HepG2 (cell line): Measurements from ENCODE around the gene CEP68. TPM values are rescaled to one million over a fixed set of nuclear protein-coding genes. Genes with fewer than 3 reads are reported as not detected.

ENCODE experiments used
- ATAC-seq: fragments of 200-7000 bp; cut with Tn5 transposase; 3 replicates; pipeline ENCODE4 v1.9.1; 2020; ENCODE audit warnings: mild to moderate bottlenecking, moderate library complexity
- BruUV-seq: library from RNA; stranded (reverse); fragments of 400-500 nt; replicated peaks from 2 replicates; lab custom pipeline; 2021; lab: Mats Ljungman, UMichigan
- CTCF ChIA-PET: fragments of 300-600 bp; formaldehyde crosslinking; extraction: SDS; loops from one replicate; lab custom pipeline; 2021; ENCODE audit warnings: low total read pairs, inconsistent platforms, low intra/inter-chr PET ratio; lab: Yijun Ruan, JAX
- POLR2A ChIA-PET: fragments of 350-600 bp; sonication (Branson Sonifier 250); formaldehyde crosslinking; loops from one replicate; lab custom pipeline; 2020; ENCODE audit warnings: antibody characterized with exemption, inconsistent platforms; lab: Yijun Ruan, JAX
- DNase-seq: peaks from one replicate; pipeline ENCODE4 v3.0.0-alpha.2; 2015; ENCODE audit warnings: low spot score
- FAIRE-seq: peaks from 3 replicates; lab custom pipeline; 2011; peaks lifted over from hg19 to GRCh38; lab: Jason Lieb, UNC
- H2AFZ ChIP-seq: one replicate; pipeline ENCODE4 v1.6.1; 2011; ENCODE audit warnings: low read length, inconsistent platforms
- H3K27ac ChIP-seq: fragments of 300-600 bp; 3 replicates; pipeline ENCODE4 v1.8.0; 2011; ENCODE audit warnings: mixed run types, mild to moderate bottlenecking, mixed read lengths, low read length, inconsistent platforms; ENCODE audit not compliant: insufficient read depth; ENCODE audit errors: extremely low read length
- H3K27me3 ChIP-seq, 2 experiments: fragments of 200-600 bp in 1 of 2; 2 replicates in 1 of 2; 3 replicates in 1 of 2; pipeline versions ENCODE4 v1.6.0 to v1.8.0; 2011; ENCODE audit warnings: low read length in 2 of 2, mild to moderate bottlenecking in 2 of 2, moderate library complexity in 2 of 2, inconsistent platforms in 1 of 2; ENCODE audit not compliant: insufficient read depth in 2 of 2, control insufficient read depth in 1 of 2
- H3K36me3 ChIP-seq, 2 experiments: fragments of 200-600 bp in 1 of 2; replicated peaks in 1 of 2; 2 replicates in 1 of 2; 3 replicates in 1 of 2; pipeline versions ENCODE4 v1.5.1 to v1.8.0; 2011; ENCODE audit warnings: low read length in 2 of 2, inconsistent platforms in 1 of 2; ENCODE audit not compliant: insufficient read depth in 2 of 2, control insufficient read depth in 1 of 2
- H3K4me1 ChIP-seq: 2 replicates; pipeline ENCODE4 v1.5.1; 2012; ENCODE audit warnings: low read length, inconsistent platforms; ENCODE audit not compliant: insufficient read depth
- H3K4me2 ChIP-seq: 2 replicates; pipeline ENCODE4 v1.6.0; 2011; ENCODE audit warnings: low read depth, low read length, inconsistent platforms
- H3K4me3 ChIP-seq, 3 experiments: fragments of 200-600 bp in 1 of 3; sonication (generic), shearing (Covaris generic) in 1 of 3; replicated peaks in 1 of 3; 2 replicates each; pipeline ENCODE4 v1.5.1; 2011 to 2016; ENCODE audit warnings: low read length in 3 of 3, inconsistent platforms in 2 of 3, low read depth in 2 of 3, mild to moderate bottlenecking in 2 of 3, control low read depth in 1 of 3, mixed read lengths in 1 of 3; ENCODE audit not compliant: insufficient read depth in 1 of 3
- H3K79me2 ChIP-seq: one replicate; pipeline ENCODE4 v1.6.1; 2011; ENCODE audit warnings: low read length, inconsistent platforms; ENCODE audit not compliant: insufficient read depth
- H3K9ac ChIP-seq: 2 replicates; pipeline ENCODE4 v1.6.0; 2011; ENCODE audit warnings: mild to moderate bottlenecking, low read depth, low read length, inconsistent platforms; ENCODE audit not compliant: insufficient read depth
- H3K9me3 ChIP-seq: 2 replicates; pipeline ENCODE4 v1.5.1; 2012; ENCODE audit warnings: mild to moderate bottlenecking, low read length
- H4K20me1 ChIP-seq: 2 replicates; pipeline ENCODE4 v1.6.0; 2011; ENCODE audit warnings: inconsistent platforms, mild to moderate bottlenecking, low read length, moderate library complexity; ENCODE audit not compliant: insufficient read depth
- AGO1 ChIP-seq: fragments of 200-400 bp; formaldehyde crosslinking; IDR thresholded peaks from 2 replicates; pipeline ENCODE4 v1.6.1; 2017; ENCODE audit warnings: mild to moderate bottlenecking, low read depth, low read length, moderate library complexity; ENCODE audit not compliant: poor library complexity, severe bottlenecking
- ARNTL ChIP-seq: sonication (generic); formaldehyde crosslinking; IDR thresholded peaks from 2 replicates; pipeline ENCODE4 v1.4.0; 2020; ENCODE audit warnings: mild to moderate bottlenecking, missing genetic modification reagents
- BHLHE40 ChIP-seq: IDR thresholded peaks from 2 replicates; pipeline ENCODE4 v1.6.1; 2011; ENCODE audit warnings: low read length, improper control_type of control experiment
- CEBPB ChIP-seq: IDR thresholded peaks from 2 replicates; pipeline ENCODE4 v1.6.1; 2011; ENCODE audit warnings: low read depth, low read length, improper control_type of control experiment, borderline replicate concordance
- CEBPG ChIP-seq: IDR thresholded peaks from 2 replicates; pipeline ENCODE4 v1.6.1; 2016
- HBP1 ChIP-seq: IDR thresholded peaks from 2 replicates; pipeline ENCODE4 v1.6.1; 2016; ENCODE audit warnings: low read depth, control low read depth
- JUNB ChIP-seq: sonication (generic); formaldehyde crosslinking; IDR thresholded peaks from 2 replicates; pipeline ENCODE4 v1.8.0; 2022; ENCODE audit warnings: missing genetic modification reagents, mild to moderate bottlenecking, borderline replicate concordance
- MXI1 ChIP-seq: IDR thresholded peaks from 3 replicates; pipeline ENCODE4 v1.6.1; 2012; ENCODE audit warnings: low read depth, low read length, inconsistent platforms, borderline replicate concordance
- NFRKB ChIP-seq: fragments of 450-650 bp; IDR thresholded peaks from 2 replicates; pipeline ENCODE4 v1.6.1; 2017
- ONECUT2 ChIP-seq: sonication (generic); formaldehyde crosslinking; IDR thresholded peaks from 2 replicates; pipeline ENCODE4 v1.4.0; 2020; ENCODE audit warnings: missing genetic modification reagents
- ZSCAN29 ChIP-seq: sonication (generic); formaldehyde crosslinking; conservative IDR thresholded peaks from 2 replicates; pipeline ENCODE4 v1.4.0; 2020; ENCODE audit warnings: mild to moderate bottlenecking, missing genetic modification reagents
- WGBS: methylation state at CpG from one replicate; pipeline ENCODE4 v1.1.6; 2017; ENCODE audit warnings: low lambda C conversion rate; 5-methylcytosine and 5-hydroxymethylcytosine counted together
- in situ Hi-C: cut with HindIII; loops from 2 replicates; pipeline ENCODE4 v1.10.0; 2017; ENCODE audit warnings: low pct_unique_long_range_greater_than_20kb; ENCODE audit not compliant: extremely low pct_ligation_motif_present
- intact Hi-C: fragments of 100-400 bp; cut with micrococcal nuclease; formaldehyde crosslinking; loops from one replicate; pipeline ENCODE4 v1.10.0; 2022; ENCODE audit not compliant: unreplicated experiment
- polyA plus RNA-seq, 8 experiments: library from polyadenylated mRNA; depleted of rRNA in 3 of 8; stranded (reverse) in 7 of 8; unstranded in 1 of 8; fragments of >200 nt; fragmentation: Illumina TruSeq in 4 of 8; extraction: Trizol in 4 of 8; gene quantifications; 2 replicates each; pipeline versions ENCODE4 v1.2.1 to v1.2.3, GENCODE V29; 2011 to 2016; ENCODE audit warnings: low read depth in 4 of 8, missing spikeins in 1 of 8, mixed read lengths in 1 of 8; ENCODE audit not compliant: insufficient read depth in 1 of 8
- total RNA-seq, 5 experiments: library from RNA; depleted of rRNA; stranded (reverse); fragments of >200 nt; fragmentation: Illumina TruSeq; extraction: Trizol; gene quantifications; 2 replicates each; pipeline ENCODE4 v1.2.3, GENCODE V29; 2016; ENCODE audit warnings: low read depth in 1 of 5
- TF ChIP-seq, protein P1 (sequence below): sonication (generic); formaldehyde crosslinking; IDR thresholded peaks from 2 replicates; pipeline ENCODE4 v1.5.0; 2020; ENCODE audit warnings: mild to moderate bottlenecking, missing genetic modification reagents

The CEP68 gene
- total and polyA plus RNA-seq, 2 of the 13 experiments (the other 11 are each of a cell fraction or from before 2014, with no cell fraction given): 5.7 to 9.3 TPM

DNA sequence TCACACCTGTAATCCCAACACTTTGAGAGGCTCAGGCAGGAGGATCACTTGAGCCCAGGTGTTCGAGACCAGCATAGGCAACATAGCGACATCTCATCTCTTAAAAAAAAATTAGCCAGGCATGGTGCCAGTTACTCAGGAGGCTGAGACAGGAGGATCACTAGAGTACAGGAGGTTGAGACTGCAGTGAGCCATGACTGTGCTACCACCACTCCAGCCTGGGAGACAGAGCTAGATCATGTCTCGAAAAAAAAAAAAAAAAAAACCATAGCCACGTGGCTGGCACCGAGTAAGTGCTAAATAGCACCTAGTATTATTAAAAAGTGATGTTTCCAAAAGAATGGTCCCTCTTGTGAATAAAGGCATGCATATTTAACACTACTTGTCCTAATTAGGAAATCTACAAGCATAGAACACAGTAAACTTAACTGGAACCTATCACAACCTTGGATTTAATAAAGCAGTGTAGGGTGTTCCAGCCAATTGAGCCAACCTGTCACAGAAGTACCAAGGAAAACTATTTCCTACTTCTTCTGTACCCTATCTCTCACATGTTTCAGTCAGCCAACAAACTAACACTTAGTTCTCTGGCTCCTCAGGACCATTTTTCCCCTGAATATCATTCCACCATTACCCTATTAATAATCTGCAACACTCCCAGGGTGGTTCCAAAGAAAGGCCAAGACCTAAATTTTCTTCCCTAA lies 64.9 kb downstream of the CEP68 start:
- TSS peak; percentile 6 for BruUV-seq
- peaks cover 2 to 22% of the 10 kb centered on the region in 2 experiments for H3K36me3 ChIP-seq
- ChIA-PET POLR2A (interaction anchor here (4.2 kb wide), 1 partner anchor 9 kb away, joined by 20 read pairs; the partner anchor contains the start of gene RAB1A), CTCF (no interaction called here)
- H4K20me1 ChIP-seq: peaks cover 100% of the 10 kb centered on the region
- H2AFZ ChIP-seq: no peak overlapping the region
- TF ChIP-seq AGO1: no peak
- TF ChIP-seq, protein P1, sequence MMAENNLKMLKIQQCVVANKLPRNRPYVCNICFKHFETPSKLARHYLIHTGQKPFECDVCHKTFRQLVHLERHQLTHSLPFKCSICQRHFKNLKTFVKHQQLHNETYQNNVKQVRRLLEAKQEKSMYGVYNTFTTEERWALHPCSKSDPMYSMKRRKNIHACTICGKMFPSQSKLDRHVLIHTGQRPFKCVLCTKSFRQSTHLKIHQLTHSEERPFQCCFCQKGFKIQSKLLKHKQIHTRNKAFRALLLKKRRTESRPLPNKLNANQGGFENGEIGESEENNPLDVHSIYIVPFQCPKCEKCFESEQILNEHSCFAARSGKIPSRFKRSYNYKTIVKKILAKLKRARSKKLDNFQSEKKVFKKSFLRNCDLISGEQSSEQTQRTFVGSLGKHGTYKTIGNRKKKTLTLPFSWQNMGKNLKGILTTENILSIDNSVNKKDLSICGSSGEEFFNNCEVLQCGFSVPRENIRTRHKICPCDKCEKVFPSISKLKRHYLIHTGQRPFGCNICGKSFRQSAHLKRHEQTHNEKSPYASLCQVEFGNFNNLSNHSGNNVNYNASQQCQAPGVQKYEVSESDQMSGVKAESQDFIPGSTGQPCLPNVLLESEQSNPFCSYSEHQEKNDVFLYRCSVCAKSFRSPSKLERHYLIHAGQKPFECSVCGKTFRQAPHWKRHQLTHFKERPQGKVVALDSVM (CRISPR knock-in tag): peak; percentile 77
- intact Hi-C loops: no loop called here
- H3K4me3 ChIP-seq: no peak overlapping the region
- ATAC-seq: no peak; the same call in 2 of the 3 replicates
- no peaks in the 10 kb centered on the region for H3K27me3 ChIP-seq
- H3K9ac ChIP-seq: no peak overlapping the region
- no peaks in the 10 kb centered on the region for H3K9me3 ChIP-seq
- H3K4me1 ChIP-seq: peaks cover 47% of the 10 kb centered on the region
- H3K4me2 ChIP-seq: no peak overlapping the region
- H3K79me2 ChIP-seq: peaks cover 99% of the 10 kb centered on the region
- DNase-seq: no peak
- H3K27ac ChIP-seq: no peak overlapping the region
- no peak for FAIRE-seq
- in situ Hi-C loops: no loop called here
- WGBS: 92% methylated on average over 5 of the region's 5 CpGs

- H3K27ac ChIP-seq: no peak overlapping the region
- H3K4me2 ChIP-seq: no peak overlapping the region
- peaks cover 100% of the 10 kb centered on the region for H4K20me1 ChIP-seq
- no TSS peak for BruUV-seq
- H3K4me3 ChIP-seq: no peak overlapping the region
- H2AFZ ChIP-seq: no peak overlapping the region
- no peak for FAIRE-seq
- intact Hi-C loops: no loop called here
- ATAC-seq: no peak
- H3K9ac ChIP-seq: no peak overlapping the region
- peaks cover 0 to 22% of the 10 kb centered on the region in 2 experiments; a peak in 4 of 5 replicates for H3K36me3 ChIP-seq
- H3K79me2 ChIP-seq: peaks cover 99% of the 10 kb centered on the region
- 83% methylated on average over 7 of the region's 7 CpGs for WGBS
- no peak for DNase-seq
- in situ Hi-C loops: no loop called here
- TF ChIP-seq, protein P1 (CRISPR knock-in tag): peak; percentile 84
- 0 out of 2 replicates have a peak, but pooled peaks have one; percentile 22 for TF ChIP-seq CEBPG (CRISPR knock-in tag)
- no peak for TF ChIP-seq ONECUT2
- no peak for TF ChIP-seq BHLHE40
- TF ChIP-seq MXI1: no peak
- no peak for TF ChIP-seq ARNTL
- no peak for TF ChIP-seq HBP1 (CRISPR knock-in tag)
- TF ChIP-seq JUNB (CRISPR knock-in tag): no peak
- no peak for TF ChIP-seq ZSCAN29 (CRISPR knock-in tag)
- peak; percentile 62; the same call in 1 of the 2 replicates for TF ChIP-seq CEBPB
- TF ChIP-seq NFRKB: no peak
- TF ChIP-seq, all 625 proteins: peak for 3
- ChIA-PET POLR2A (no interaction called here), CTCF (no interaction called here)
- Histone ChIP-seq H3K27me3 (no peaks in the 10 kb centered on the region), H3K9me3 (no peaks in the 10 kb centered on the region), H3K4me1 (peaks cover 49% of the 10 kb centered on the region)
Observed at GRCh38 chr2:65122313-65122712, 66.1 kb downstream of the CEP68 start.
